Uterus (tissue), 4 donors: ENCODE results near the gene AK9. TPM values are rescaled to one million over a fixed set of nuclear protein-coding genes. Genes with fewer than 3 reads are reported as not detected.

Experiments
- DNase-seq, 2 donors: peaks; one replicate each; pipeline ENCODE4 v3.0.0-alpha.2; 2019 to 2020
- H3K27ac ChIP-seq, 2 donors: fragments of 200-600 bp; sonication (generic); 1 replicate in 1 of 2; 2 replicates in 1 of 2; pipeline ENCODE4 v1.5.1; 2016 to 2018
- H3K27me3 ChIP-seq, 2 donors: fragments of 200-600 bp; sonication (generic); one replicate each; pipeline ENCODE4 v1.5.1; 2018 to 2019; ENCODE audit warnings: control low read depth in 1 of 2
- H3K36me3 ChIP-seq, 2 donors: fragments of 200-600 bp; sonication (generic); one replicate each; pipeline ENCODE4 v1.5.1; 2019; ENCODE audit warnings: control low read depth in 1 of 2
- H3K4me1 ChIP-seq, 2 donors: fragments of 200-600 bp; sonication (generic); one replicate each; pipeline ENCODE4 v1.5.1; 2018 to 2019; ENCODE audit warnings: control low read depth in 1 of 2
- H3K4me3 ChIP-seq, 2 donors: fragments of 200-600 bp; sonication (generic); 1 replicate in 1 of 2; 2 replicates in 1 of 2; pipeline ENCODE4 v1.5.1; 2018 to 2019; ENCODE audit warnings: mild to moderate bottlenecking in 1 of 2
- H3K9me3 ChIP-seq, 2 donors: fragments of 200-600 bp; sonication (generic); one replicate each; pipeline ENCODE4 v1.5.1; 2019; ENCODE audit warnings: control low read depth in 1 of 2
- POLR2A ChIP-seq, 2 donors: fragments of 450-650 bp; IDR thresholded peaks; one replicate each; pipeline ENCODE4 v1.6.1; 2016; ENCODE audit warnings: antibody characterized with exemption in 2 of 2, mild to moderate bottlenecking in 1 of 2, moderate library complexity in 1 of 2
- intact Hi-C: fragments of 100-400 bp; cut with DNase I; formaldehyde crosslinking; loops from one replicate; pipeline ENCODE4 v1.15.1; 2023; ENCODE audit warnings: low total_unique reads
- total RNA-seq, 4 donors: library from RNA; depleted of rRNA in 3 of 4; stranded (reverse); fragments of >200 nt in 3 of 4; gene quantifications; one replicate each; pipeline versions ENCODE4 v1.1.0 to v1.2.4, GENCODE V29; 2014 to 2023
- TF ChIP-seq, protein P1 (sequence below), 4 experiments: fragments of 200-600 bp in 2 of 4; fragments of 450-650 bp in 2 of 4; sonication (generic) in 2 of 4; IDR thresholded peaks; one replicate each; pipeline ENCODE4 v1.5.1; 2016 to 2019; ENCODE audit warnings: antibody characterized with exemption in 4 of 4, mild to moderate bottlenecking in 2 of 4, moderate library complexity in 1 of 4
- donor health status: DM: yes; HTN: yes; CAD: no.

The AK9 gene
- total RNA-seq: 10 to 100 TPM; 12.3 to 27.9 (median 13.5) TPM

DNA sequence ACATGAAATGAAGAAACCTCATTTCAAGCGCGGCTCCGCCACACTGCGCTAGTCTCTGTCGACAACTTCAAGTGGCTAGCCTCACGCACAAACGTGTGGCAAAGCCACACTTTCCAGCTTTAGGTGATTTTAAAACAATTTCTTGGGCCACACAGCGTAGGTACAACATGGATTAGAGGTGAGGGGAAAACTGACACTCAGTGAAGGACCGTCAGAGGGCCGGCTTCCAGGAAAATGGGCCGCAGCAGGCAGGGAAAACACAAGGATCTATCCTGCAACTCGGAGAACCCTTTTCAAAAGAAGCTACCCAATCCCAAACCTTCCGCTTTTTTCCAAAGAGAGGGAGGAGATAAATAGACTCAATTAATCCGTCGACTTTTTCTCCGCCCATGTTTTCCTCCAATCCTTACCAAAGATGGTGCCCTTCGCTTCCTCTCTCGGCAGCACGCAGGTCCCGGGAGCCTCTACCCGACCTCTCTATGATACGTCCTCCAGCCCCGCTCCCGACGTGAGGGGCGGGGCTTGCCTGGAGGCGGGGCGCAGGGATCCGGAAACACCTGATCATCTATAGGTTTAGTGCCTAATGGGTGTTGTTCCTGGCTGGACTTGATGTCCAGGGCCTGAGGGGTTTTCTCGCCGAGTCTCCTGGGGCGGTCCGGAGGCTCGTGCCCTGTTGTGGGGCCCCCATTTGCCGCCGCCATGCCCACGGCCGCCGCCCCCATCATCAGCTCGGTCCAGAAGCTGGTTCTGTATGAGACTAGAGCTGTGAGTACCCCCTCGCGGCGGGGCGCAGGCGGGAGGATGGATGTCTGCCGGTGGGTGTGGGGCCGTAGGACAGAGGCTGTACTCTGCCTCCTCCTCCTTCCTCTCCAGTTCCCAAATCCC lies at the start of gene AK9, which contains the start of gene FIG4:
Gene AK9, minus strand, starts transcription at position 466 of the 885 bp plus-strand sequence. CDS start 15,457 bp downstream, outside the sequence.
Gene FIG4, plus strand, starts transcription at position 560 of the 885 bp plus-strand sequence. Its CDS starts 140 bp downstream, at position 700.
- TF ChIP-seq POLR2A (IDR thresholded peaks at IDR 0.05): peak; percentile 35 to 65
- TF ChIP-seq, protein P1, sequence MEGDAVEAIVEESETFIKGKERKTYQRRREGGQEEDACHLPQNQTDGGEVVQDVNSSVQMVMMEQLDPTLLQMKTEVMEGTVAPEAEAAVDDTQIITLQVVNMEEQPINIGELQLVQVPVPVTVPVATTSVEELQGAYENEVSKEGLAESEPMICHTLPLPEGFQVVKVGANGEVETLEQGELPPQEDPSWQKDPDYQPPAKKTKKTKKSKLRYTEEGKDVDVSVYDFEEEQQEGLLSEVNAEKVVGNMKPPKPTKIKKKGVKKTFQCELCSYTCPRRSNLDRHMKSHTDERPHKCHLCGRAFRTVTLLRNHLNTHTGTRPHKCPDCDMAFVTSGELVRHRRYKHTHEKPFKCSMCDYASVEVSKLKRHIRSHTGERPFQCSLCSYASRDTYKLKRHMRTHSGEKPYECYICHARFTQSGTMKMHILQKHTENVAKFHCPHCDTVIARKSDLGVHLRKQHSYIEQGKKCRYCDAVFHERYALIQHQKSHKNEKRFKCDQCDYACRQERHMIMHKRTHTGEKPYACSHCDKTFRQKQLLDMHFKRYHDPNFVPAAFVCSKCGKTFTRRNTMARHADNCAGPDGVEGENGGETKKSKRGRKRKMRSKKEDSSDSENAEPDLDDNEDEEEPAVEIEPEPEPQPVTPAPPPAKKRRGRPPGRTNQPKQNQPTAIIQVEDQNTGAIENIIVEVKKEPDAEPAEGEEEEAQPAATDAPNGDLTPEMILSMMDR (IDR thresholded peaks at IDR 0.05): peak in 2 of 4 experiments; percentile 5 to 6
- H3K4me3 ChIP-seq: peak within 1 kb of the TSS; percentile 73 to 96
- peak; percentile 88 to 89 for DNase-seq
- H3K36me3 ChIP-seq: no peaks in the 10 kb centered on the region
- intact Hi-C loops: no loop called here
- H3K27ac ChIP-seq: peak within 1 kb of the TSS; percentile 81 to 84
- H3K27me3 ChIP-seq: no peaks in the 10 kb centered on the region
- H3K4me1 ChIP-seq: no peaks in the 10 kb centered on the region
- H3K9me3 ChIP-seq: no peaks in the 10 kb centered on the region

GRCh38 chr6:109740787-109741186 lies 49.8 kb upstream of the AK9 start:
- no peaks in the 10 kb centered on the region for H3K36me3 ChIP-seq
- H3K4me3 ChIP-seq: no peak overlapping the region
- no peaks in the 10 kb centered on the region for H3K4me1 ChIP-seq
- DNase-seq: no peak
- intact Hi-C loops: no loop called here
- H3K27me3 ChIP-seq: no peaks in the 10 kb centered on the region
- no peak overlapping the region for H3K27ac ChIP-seq
- no peaks in the 10 kb centered on the region for H3K9me3 ChIP-seq
- TF ChIP-seq, protein P1 (IDR thresholded peaks at IDR 0.05): no peak
- TF ChIP-seq POLR2A (IDR thresholded peaks at IDR 0.05): no peak

GRCh38 chr6:109739686-109740085 lies 48.7 kb upstream of the AK9 start:
- no peak overlapping the region for H3K4me3 ChIP-seq
- no peak overlapping the region for H3K27ac ChIP-seq
- no peak for TF ChIP-seq POLR2A (IDR thresholded peaks at IDR 0.05)
- TF ChIP-seq, protein P1 (IDR thresholded peaks at IDR 0.05): no peak
- intact Hi-C loops: no loop called here
- H3K9me3 ChIP-seq: no peaks in the 10 kb centered on the region
- no peaks in the 10 kb centered on the region for H3K27me3 ChIP-seq
- no peaks in the 10 kb centered on the region for H3K36me3 ChIP-seq
- no peak for DNase-seq
- H3K4me1 ChIP-seq: no peaks in the 10 kb centered on the region

DNA sequence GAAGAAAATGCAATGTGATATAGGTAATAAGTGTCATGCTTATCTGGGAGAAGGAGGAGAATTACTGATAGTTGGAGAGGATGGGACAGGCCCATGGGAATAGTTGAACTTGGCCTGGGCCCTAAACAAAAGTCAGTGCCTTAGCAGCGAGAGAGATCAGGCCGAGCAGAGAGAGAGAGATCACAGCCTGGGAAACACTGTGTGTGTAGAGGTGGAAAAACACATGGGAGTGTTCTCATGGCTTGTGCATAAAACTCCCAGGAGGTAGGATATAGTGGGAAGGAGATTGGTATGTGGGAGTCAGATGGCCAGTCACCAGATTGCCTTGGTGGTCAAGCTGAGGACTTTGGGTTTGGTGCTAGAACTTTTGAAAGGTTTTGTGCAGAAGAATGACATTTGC lies 47.7 kb upstream of the AK9 start:
- no peaks in the 10 kb centered on the region for H3K27me3 ChIP-seq
- no peak overlapping the region for H3K4me3 ChIP-seq
- H3K9me3 ChIP-seq: no peaks in the 10 kb centered on the region
- no peak for TF ChIP-seq POLR2A (IDR thresholded peaks at IDR 0.05)
- TF ChIP-seq, protein P1 (IDR thresholded peaks at IDR 0.05): no peak
- no peaks in the 10 kb centered on the region for H3K4me1 ChIP-seq
- no peak overlapping the region for H3K27ac ChIP-seq
- intact Hi-C loops: no loop called here
- no peak for DNase-seq
- H3K36me3 ChIP-seq: no peaks in the 10 kb centered on the region

DNA sequence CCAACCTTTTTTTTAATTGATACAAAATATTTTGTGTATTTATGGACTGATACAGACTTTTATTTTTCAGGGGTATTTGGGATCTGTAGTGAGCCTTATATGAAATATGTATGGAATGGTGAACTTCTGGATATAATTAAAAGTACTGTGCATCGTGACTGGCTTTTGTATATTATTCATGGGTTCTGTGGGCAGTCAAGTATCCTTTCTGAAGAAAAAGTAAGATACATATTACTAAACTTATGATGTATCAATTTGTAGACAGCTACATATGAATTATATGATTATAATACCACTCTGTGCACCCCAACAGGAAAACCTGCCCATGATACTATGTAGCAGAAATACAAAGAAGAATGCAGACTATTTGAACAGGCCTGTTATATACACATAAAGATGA lies 47.3 kb upstream of the AK9 start:
- TF ChIP-seq POLR2A (IDR thresholded peaks at IDR 0.05): no peak
- TF ChIP-seq, protein P1 (IDR thresholded peaks at IDR 0.05): no peak
- no peaks in the 10 kb centered on the region for H3K36me3 ChIP-seq
- intact Hi-C loops: no loop called here
- no peaks in the 10 kb centered on the region for H3K9me3 ChIP-seq
- H3K4me3 ChIP-seq: no peak overlapping the region
- H3K4me1 ChIP-seq: no peaks in the 10 kb centered on the region
- no peaks in the 10 kb centered on the region for H3K27me3 ChIP-seq
- no peak overlapping the region for H3K27ac ChIP-seq
- DNase-seq: no peak
